K562 (cell line): ENCODE measurements around the gene LY6G6F. TPM values are rescaled to one million over a fixed set of nuclear protein-coding genes. Genes with fewer than 3 reads are reported as not detected.

ENCODE experiments used
- ARNT ChIP-seq, 2 experiments: fragments of 450-650 bp; IDR thresholded peaks; 2 replicates each; pipeline ENCODE4 v1.6.1; 2016; ENCODE audit warnings: mild to moderate bottlenecking in 1 of 2
- BRF2 ChIP-seq: IDR thresholded peaks from 3 replicates; pipeline ENCODE4 v1.6.1; 2011; ENCODE audit warnings: borderline replicate concordance, mild to moderate bottlenecking; ENCODE audit not compliant: insufficient read length, insufficient read depth
- HDAC1 ChIP-seq, 2 experiments: fragments of 450-650 bp; IDR thresholded peaks; 2 replicates each; pipeline ENCODE4 v1.6.1; 2016 to 2017; ENCODE audit warnings: inconsistent platforms in 1 of 2, mild to moderate bottlenecking in 1 of 2, moderate library complexity in 1 of 2
- HDAC8 ChIP-seq: fragments of 450-650 bp; IDR thresholded peaks from 2 replicates; pipeline ENCODE4 v1.6.1; 2016; ENCODE audit warnings: mild to moderate bottlenecking, missing genetic modification characterization, moderate library complexity, missing compliant biosample characterization
- HOXB6 ChIP-seq: fragments of 250-450 bp; sonication (Bioruptor Pico); IDR thresholded peaks from 2 replicates; pipeline ENCODE4 v1.5.1; 2022; ENCODE audit warnings: mild to moderate bottlenecking, borderline replicate concordance
- KLF10 ChIP-seq: fragments of 250-450 bp; sonication (Bioruptor Pico); IDR thresholded peaks from 2 replicates; pipeline ENCODE4 v1.6.1; 2021; ENCODE audit warnings: matching md5 sums
- MAZ ChIP-seq, 2 experiments: fragments of 450-650 bp in 1 of 2; sonication (generic) in 1 of 2; formaldehyde crosslinking; IDR thresholded peaks in 1 of 2; conservative IDR thresholded peaks in 1 of 2; 2 replicates each; pipeline versions ENCODE4 v1.4.0 to v1.5.0; 2020; ENCODE audit warnings: mild to moderate bottlenecking in 1 of 2, missing genetic modification reagents in 1 of 2
- NR2C2 ChIP-seq, 2 experiments: fragments of 200-800 bp in 1 of 2; sonication (Bioruptor generic) in 1 of 2; sonication (generic) in 1 of 2; formaldehyde crosslinking in 1 of 2; IDR thresholded peaks; 2 replicates each; pipeline versions ENCODE4 v1.6.1 to v1.8.0; 2016 to 2022; ENCODE audit warnings: mild to moderate bottlenecking in 1 of 2, missing compliant biosample characterization in 1 of 2, missing genetic modification characterization in 1 of 2, missing genetic modification reagents in 1 of 2
- NR4A1 ChIP-seq, 2 experiments: fragments of 250-450 bp in 1 of 2; fragments of 450-650 bp in 1 of 2; sonication (Bioruptor Pico) in 1 of 2; IDR thresholded peaks; 2 replicates each; pipeline versions ENCODE4 v1.4.0 to v1.6.1; 2016 to 2020; ENCODE audit warnings: mild to moderate bottlenecking in 2 of 2, missing compliant biosample characterization in 1 of 2, missing genetic modification characterization in 1 of 2, moderate library complexity in 1 of 2
- SLC30A9 ChIP-seq: fragments of 250-450 bp; sonication (Bioruptor Pico); IDR thresholded peaks from 2 replicates; pipeline ENCODE4 v1.8.0; 2022; ENCODE audit warnings: mild to moderate bottlenecking, moderate library complexity
- SMAD4 ChIP-seq: fragments of 250-450 bp; sonication (Bioruptor Pico); conservative IDR thresholded peaks from 2 replicates; pipeline ENCODE4 v1.8.0; 2021; ENCODE audit warnings: inconsistent platforms, mild to moderate bottlenecking, moderate library complexity
- U2AF1 ChIP-seq: fragments of 200-400 bp; formaldehyde crosslinking; optimal IDR thresholded peaks from 2 replicates; pipeline ENCODE3; 2017; ENCODE audit warnings: mild to moderate bottlenecking, low read depth, low read length, moderate library complexity
- UBTF ChIP-seq, 2 experiments: IDR thresholded peaks; 2 replicates each; pipeline ENCODE4 v1.6.1; 2012; ENCODE audit warnings: improper control_type of control experiment in 2 of 2, low read depth in 2 of 2, low read length in 2 of 2, borderline replicate concordance in 1 of 2
- ZEB2 ChIP-seq: fragments of 450-650 bp; IDR thresholded peaks from 2 replicates; pipeline ENCODE4 v1.6.1; 2016
- ZNF224 ChIP-seq: sonication (generic); formaldehyde crosslinking; IDR thresholded peaks from 2 replicates; pipeline ENCODE4 v1.8.0; 2022; ENCODE audit warnings: mild to moderate bottlenecking, missing genetic modification reagents
- ZNF561 ChIP-seq: fragments of 450-650 bp; formaldehyde crosslinking; conservative IDR thresholded peaks from 2 replicates; pipeline ENCODE4 v1.4.0; 2020; ENCODE audit warnings: mild to moderate bottlenecking, moderate library complexity
- polyA plus RNA-seq, 8 experiments: library from polyadenylated mRNA; depleted of rRNA in 4 of 8; stranded (reverse) in 5 of 8; unstranded in 3 of 8; fragments of >200 nt; fragmentation: Nextera tagmentation in 2 of 8; fragmentation: Illumina TruSeq in 1 of 8; extraction: Ambion mirVana in 2 of 8; extraction: Trizol in 1 of 8; gene quantifications; 2 replicates each; pipeline versions ENCODE4 v1.2.1 to v1.2.3, GENCODE V29; 2011 to 2014; ENCODE audit warnings: inconsistent platforms in 1 of 8, missing spikeins in 1 of 8
- total RNA-seq, 7 experiments: library from RNA; depleted of rRNA in 6 of 7; stranded (reverse); fragments of >200 nt in 6 of 7; fragmentation: Illumina TruSeq in 2 of 7; extraction: Trizol in 2 of 7; gene quantifications; 2 replicates each; pipeline versions ENCODE4 v1.2.1 to v1.2.3, GENCODE V29; 2011 to 2021; ENCODE audit warnings: low replicate concordance in 1 of 7
- TF ChIP-seq, protein P1 (sequence below): fragments of 450-650 bp; formaldehyde crosslinking; IDR thresholded peaks from 2 replicates; pipeline ENCODE4 v1.4.0; 2022; ENCODE audit warnings: missing genetic modification characterization
- TF ChIP-seq, protein P2 (sequence below): IDR thresholded peaks from 2 replicates; pipeline ENCODE4 v1.6.1; 2016; ENCODE audit warnings: missing genetic modification characterization, missing compliant biosample characterization
- TF ChIP-seq, protein P3 (sequence below): fragments of 250-450 bp; sonication (Bioruptor Pico); IDR thresholded peaks from 2 replicates; pipeline ENCODE4 v1.5.0; 2020; ENCODE audit warnings: mild to moderate bottlenecking

Gene LY6G6F
- total and polyA plus RNA-seq, 9 of the 15 experiments (the other 6 are each of a cell fraction or from before 2014, with no cell fraction given) = 0.14 to 0.50 (median 0.28) TPM; not detected in 2

DNA sequence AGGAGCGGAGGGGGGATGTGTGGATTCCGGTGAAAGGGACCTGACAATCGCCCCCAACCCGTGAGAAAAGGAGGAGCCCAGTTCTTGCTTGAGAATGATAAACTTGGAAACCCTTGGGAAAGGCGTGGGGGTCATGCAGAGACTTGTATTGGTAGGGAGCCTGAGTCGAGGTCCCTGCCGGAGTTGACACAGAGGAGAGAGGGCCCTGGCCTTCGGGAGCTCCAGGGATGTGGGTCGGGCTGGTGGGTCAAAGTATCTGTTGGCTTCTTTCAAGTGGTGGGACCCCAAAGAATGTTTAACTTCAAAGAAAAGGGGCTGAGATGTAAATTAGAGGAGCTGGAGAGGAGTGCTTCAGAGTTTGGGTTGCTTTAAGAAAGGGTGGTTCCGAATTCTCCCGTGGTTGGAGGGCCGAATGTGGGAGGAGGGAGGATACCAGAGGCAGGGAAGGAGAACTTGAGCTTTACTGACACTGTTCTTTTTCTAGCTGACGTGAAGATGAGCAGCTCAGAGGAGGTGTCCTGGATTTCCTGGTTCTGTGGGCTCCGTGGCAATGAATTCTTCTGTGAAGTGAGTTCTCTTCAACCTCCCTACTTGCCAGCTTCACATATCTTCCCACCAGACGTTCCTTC lies 40.2 kb upstream of the LY6G6F start (continued):
- TF ChIP-seq, protein P1, sequence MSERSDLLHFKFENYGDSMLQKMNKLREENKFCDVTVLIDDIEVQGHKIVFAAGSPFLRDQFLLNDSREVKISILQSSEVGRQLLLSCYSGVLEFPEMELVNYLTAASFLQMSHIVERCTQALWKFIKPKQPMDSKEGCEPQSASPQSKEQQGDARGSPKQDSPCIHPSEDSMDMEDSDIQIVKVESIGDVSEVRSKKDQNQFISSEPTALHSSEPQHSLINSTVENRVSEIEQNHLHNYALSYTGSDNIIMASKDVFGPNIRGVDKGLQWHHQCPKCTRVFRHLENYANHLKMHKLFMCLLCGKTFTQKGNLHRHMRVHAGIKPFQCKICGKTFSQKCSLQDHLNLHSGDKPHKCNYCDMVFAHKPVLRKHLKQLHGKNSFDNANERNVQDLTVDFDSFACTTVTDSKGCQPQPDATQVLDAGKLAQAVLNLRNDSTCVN = no peak
- TF ChIP-seq ZNF224 = no peak
- no peak for TF ChIP-seq HOXB6
- no peak for TF ChIP-seq NR2C2 (CRISPR knock-in tag; IDR thresholded peaks at IDR 0.05)
- no peak for TF ChIP-seq NR2C2 (tag; IDR thresholded peaks at IDR 0.05)
- no peak for TF ChIP-seq SLC30A9 (CRISPR knock-in tag)
- no peak for TF ChIP-seq ZNF561 (CRISPR knock-in tag)
- TF ChIP-seq ARNT (IDR thresholded peaks at IDR 0.05) = peak; percentile 52 to 85; a peak in 2 of 4 replicates
- TF ChIP-seq BRF2 = no peak
- TF ChIP-seq, protein P2, sequence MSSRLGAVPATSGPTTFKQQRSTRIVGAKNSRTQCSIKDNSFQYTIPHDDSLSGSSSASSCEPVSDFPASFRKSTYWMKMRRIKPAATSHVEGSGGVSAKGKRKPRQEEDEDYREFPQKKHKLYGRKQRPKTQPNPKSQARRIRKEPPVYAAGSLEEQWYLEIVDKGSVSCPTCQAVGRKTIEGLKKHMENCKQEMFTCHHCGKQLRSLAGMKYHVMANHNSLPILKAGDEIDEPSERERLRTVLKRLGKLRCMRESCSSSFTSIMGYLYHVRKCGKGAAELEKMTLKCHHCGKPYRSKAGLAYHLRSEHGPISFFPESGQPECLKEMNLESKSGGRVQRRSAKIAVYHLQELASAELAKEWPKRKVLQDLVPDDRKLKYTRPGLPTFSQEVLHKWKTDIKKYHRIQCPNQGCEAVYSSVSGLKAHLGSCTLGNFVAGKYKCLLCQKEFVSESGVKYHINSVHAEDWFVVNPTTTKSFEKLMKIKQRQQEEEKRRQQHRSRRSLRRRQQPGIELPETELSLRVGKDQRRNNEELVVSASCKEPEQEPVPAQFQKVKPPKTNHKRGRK (tag) = no peak
- TF ChIP-seq MAZ (CRISPR knock-in tag; conservative IDR thresholded peaks at IDR 0.05 in 1 of 2, IDR thresholded peaks at IDR 0.05 in 1 of 2) = no peak
- TF ChIP-seq U2AF1 = no peak
- TF ChIP-seq NR4A1 (CRISPR knock-in tag; IDR thresholded peaks at IDR 0.05) = no peak
- TF ChIP-seq NR4A1 (tag; IDR thresholded peaks at IDR 0.05) = no peak
- no peak for TF ChIP-seq SMAD4 (CRISPR knock-in tag)
- TF ChIP-seq KLF10 (CRISPR knock-in tag) = no peak
- TF ChIP-seq, protein P3, sequence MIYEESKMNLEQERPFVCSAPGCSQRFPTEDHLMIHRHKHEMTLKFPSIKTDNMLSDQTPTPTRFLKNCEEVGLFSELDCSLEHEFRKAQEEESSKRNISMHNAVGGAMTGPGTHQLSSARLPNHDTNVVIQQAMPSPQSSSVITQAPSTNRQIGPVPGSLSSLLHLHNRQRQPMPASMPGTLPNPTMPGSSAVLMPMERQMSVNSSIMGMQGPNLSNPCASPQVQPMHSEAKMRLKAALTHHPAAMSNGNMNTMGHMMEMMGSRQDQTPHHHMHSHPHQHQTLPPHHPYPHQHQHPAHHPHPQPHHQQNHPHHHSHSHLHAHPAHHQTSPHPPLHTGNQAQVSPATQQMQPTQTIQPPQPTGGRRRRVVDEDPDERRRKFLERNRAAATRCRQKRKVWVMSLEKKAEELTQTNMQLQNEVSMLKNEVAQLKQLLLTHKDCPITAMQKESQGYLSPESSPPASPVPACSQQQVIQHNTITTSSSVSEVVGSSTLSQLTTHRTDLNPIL (CRISPR knock-in tag) = no peak; the same call in 1 of the 2 replicates
- peak in 1 of 2 experiments; percentile 77; a peak in 2 of 4 replicates for TF ChIP-seq HDAC1 (IDR thresholded peaks at IDR 0.05)
- peak; percentile 26; the same call in 1 of the 2 replicates for TF ChIP-seq ZEB2
- TF ChIP-seq HDAC8 = no peak
- peak in 1 of 2 experiments; percentile 27; a peak in 2 of 4 replicates for TF ChIP-seq UBTF (IDR thresholded peaks at IDR 0.05; ENCODE audit: borderline replicate concordance in 1 of 2, low read depth in 2 of 2, low read length in 2 of 2)
